H1 (cell line): ENCODE results near the gene ZNF302. TPM values are rescaled to one million over a fixed set of nuclear protein-coding genes. Genes with fewer than 3 reads are reported as not detected.

Experiments used
- CTCF ChIA-PET: fragments of 300-600 bp; sonication (Branson Sonifier 250); formaldehyde crosslinking; loops from one replicate; lab custom pipeline; 2021; ENCODE audit not compliant: partially characterized antibody; lab: Charles Lee
- POLR2A ChIA-PET: fragments of 300-600 bp; sonication (Branson Sonifier 250); formaldehyde crosslinking; loops from one replicate; lab custom pipeline; 2021; ENCODE audit warnings: inconsistent platforms; ENCODE audit not compliant: partially characterized antibody; lab: Charles Lee
- DNase-seq, 2 experiments: peaks; one replicate each; pipeline versions ENCODE4 v3.0.0 to v3.0.0-alpha.2; 2010 to 2022; ENCODE audit warnings: low spot score in 2 of 2, low read depth in 1 of 2, mixed read lengths in 1 of 2
- FAIRE-seq: peaks from 2 replicates; lab custom pipeline; 2011; peaks lifted over from hg19 to GRCh38; lab: Jason Lieb, UNC
- H2AFZ ChIP-seq: 2 replicates; pipeline ENCODE4 v1.8.1; 2012; ENCODE audit warnings: low read length, inconsistent platforms
- H2AK5ac ChIP-seq: 2 replicates; pipeline ENCODE4 v1.6.1; 2013; ENCODE audit warnings: low read depth, low read length
- H2BK120ac ChIP-seq: replicated peaks from 2 replicates; pipeline ENCODE3; 2013; ENCODE audit warnings: low read depth, low read length, inconsistent platforms
- H2BK12ac ChIP-seq: 2 replicates; pipeline ENCODE4 v1.6.1; 2013; ENCODE audit warnings: low read depth, low read length
- H2BK15ac ChIP-seq: 2 replicates; pipeline ENCODE4 v1.6.1; 2013; ENCODE audit warnings: low read length
- H2BK20ac ChIP-seq: 2 replicates; pipeline ENCODE4 v1.6.1; 2013; ENCODE audit warnings: low read length
- H2BK5ac ChIP-seq: 2 replicates; pipeline ENCODE4 v1.6.1; 2013; ENCODE audit warnings: low read depth, low read length
- H3K14ac ChIP-seq: 2 replicates; pipeline ENCODE4 v1.6.1; 2013; ENCODE audit warnings: inconsistent platforms; ENCODE audit not compliant: insufficient read length
- H3K18ac ChIP-seq: 2 replicates; pipeline ENCODE4 v1.6.1; 2013; ENCODE audit warnings: low read length; ENCODE audit errors: extremely low read depth
- H3K23ac ChIP-seq: 2 replicates; pipeline ENCODE4 v1.6.1; 2013; ENCODE audit warnings: inconsistent platforms; ENCODE audit not compliant: insufficient read length
- H3K23me2 ChIP-seq: 2 replicates; pipeline ENCODE4 v1.6.1; 2013; ENCODE audit warnings: low read depth, low read length
- H3K27ac ChIP-seq: 2 replicates; pipeline ENCODE4 v1.6.1; 2011; ENCODE audit warnings: low read depth, low read length, inconsistent platforms
- H3K27me3 ChIP-seq, 4 experiments: replicated peaks in 1 of 4; 1 replicate in 1 of 4; 2 replicates in 3 of 4; pipeline versions ENCODE4 v1.6.1 to v1.8.1; 2011 to 2013; ENCODE audit warnings: low read length in 3 of 4, mild to moderate bottlenecking in 3 of 4, inconsistent platforms in 2 of 4, mixed read lengths in 2 of 4, moderate library complexity in 1 of 4; ENCODE audit not compliant: control insufficient read depth in 3 of 4, insufficient read depth in 3 of 4; ENCODE audit errors: extremely low read depth in 1 of 4
- H3K36me3 ChIP-seq, 4 experiments: 2 replicates each; pipeline versions ENCODE4 v1.6.1 to v1.8.1; 2011 to 2013; ENCODE audit warnings: mild to moderate bottlenecking in 4 of 4, low read length in 3 of 4, moderate library complexity in 2 of 4, control low read depth in 1 of 4, inconsistent platforms in 1 of 4; ENCODE audit not compliant: insufficient read depth in 4 of 4, control insufficient read depth in 2 of 4
- H3K4ac ChIP-seq: replicated peaks from 2 replicates; pipeline ENCODE3; 2013; ENCODE audit warnings: low read length, low read depth, mixed read lengths, inconsistent platforms; ENCODE audit not compliant: insufficient read length
- H3K4me1 ChIP-seq, 4 experiments: replicated peaks in 1 of 4; 1 replicate in 1 of 4; 2 replicates in 3 of 4; pipeline versions ENCODE4 v1.6.1 to v1.8.1; 2011 to 2013; ENCODE audit warnings: low read length in 3 of 4, inconsistent platforms in 2 of 4, mixed read lengths in 1 of 4; ENCODE audit not compliant: insufficient read depth in 4 of 4, control insufficient read depth in 3 of 4
- H3K4me2 ChIP-seq, 2 experiments: 2 replicates each; pipeline versions ENCODE4 v1.6.1 to v1.8.1; 2011 to 2013; ENCODE audit warnings: low read depth in 2 of 2, low read length in 2 of 2, control low read depth in 1 of 2, inconsistent platforms in 1 of 2, mild to moderate bottlenecking in 1 of 2; ENCODE audit not compliant: insufficient read depth in 1 of 2
- H3K4me3 ChIP-seq, 4 experiments: fragments of 200-600, 300-600 bp in 1 of 4; sonication (generic), shearing (Covaris generic), sonication (Bioruptor Twin) in 1 of 4; 2 replicates each; pipeline versions ENCODE4 v1.5.1 to v1.8.1; 2011 to 2016; ENCODE audit warnings: low read length in 4 of 4, low read depth in 3 of 4, control low read depth in 2 of 4, inconsistent platforms in 2 of 4, mild to moderate bottlenecking in 2 of 4, mixed read lengths in 1 of 4, moderate library complexity in 1 of 4; ENCODE audit not compliant: insufficient read depth in 2 of 4; ENCODE audit errors: extremely low read depth in 1 of 4
- H3K56ac ChIP-seq: replicated peaks from 2 replicates; pipeline ENCODE3; 2013; ENCODE audit warnings: low read depth, mild to moderate bottlenecking, mixed read lengths, low read length, inconsistent platforms; ENCODE audit not compliant: insufficient read length
- H3K79me1 ChIP-seq: 2 replicates; pipeline ENCODE4 v1.6.1; 2013; ENCODE audit warnings: low read depth, low read length, control low read depth
- H3K79me2 ChIP-seq, 2 experiments: 2 replicates each; pipeline versions ENCODE4 v1.6.1 to v1.8.1; 2012 to 2013; ENCODE audit warnings: low read length in 2 of 2, mild to moderate bottlenecking in 2 of 2, inconsistent platforms in 1 of 2; ENCODE audit not compliant: insufficient read depth in 2 of 2, control insufficient read depth in 1 of 2
- H3K9ac ChIP-seq, 4 experiments: replicated peaks in 1 of 4; 1 replicate in 1 of 4; 2 replicates in 3 of 4; pipeline versions ENCODE4 v1.6.1 to v1.8.1; 2011 to 2013; ENCODE audit warnings: low read depth in 3 of 4, low read length in 3 of 4, control low read depth in 2 of 4, mild to moderate bottlenecking in 2 of 4, moderate library complexity in 2 of 4, inconsistent platforms in 1 of 4; ENCODE audit errors: extremely low read depth in 1 of 4
- H3K9me3 ChIP-seq, 2 experiments: 2 replicates each; pipeline versions ENCODE4 v1.6.1 to v1.8.1; 2012 to 2013; ENCODE audit warnings: mild to moderate bottlenecking in 2 of 2, moderate library complexity in 2 of 2, control low read depth in 1 of 2, inconsistent platforms in 1 of 2, low read depth in 1 of 2, low read length in 1 of 2, mixed read lengths in 1 of 2; ENCODE audit not compliant: insufficient read depth in 2 of 2
- H4K20me1 ChIP-seq, 2 experiments: replicated peaks in 1 of 2; 2 replicates each; pipeline versions ENCODE3 to v1.8.1; 2011 to 2013; ENCODE audit warnings: inconsistent platforms in 2 of 2, low read length in 2 of 2, mild to moderate bottlenecking in 1 of 2; ENCODE audit not compliant: insufficient read depth in 2 of 2, control insufficient read depth in 1 of 2
- H4K5ac ChIP-seq: 2 replicates; pipeline ENCODE4 v1.6.1; 2013; ENCODE audit warnings: low read length, low read depth, mixed read lengths, inconsistent platforms; ENCODE audit not compliant: insufficient read length
- H4K8ac ChIP-seq: 2 replicates; pipeline ENCODE4 v1.8.0; 2013; ENCODE audit warnings: mild to moderate bottlenecking, moderate library complexity, low read length, inconsistent platforms; ENCODE audit not compliant: insufficient read depth; ENCODE audit errors: extremely low read depth
- H4K91ac ChIP-seq: replicated peaks from 2 replicates; pipeline ENCODE3; 2013; ENCODE audit warnings: low read length, mixed read lengths, inconsistent platforms; ENCODE audit not compliant: insufficient read length
- CBX5 ChIP-seq: fragments of 300-800, 300-1000 bp; sonication (generic); IDR thresholded peaks from 2 replicates; pipeline ENCODE4 v1.7.1; 2016; ENCODE audit warnings: antibody characterized with exemption, low read length, low read depth
- EZH2 ChIP-seq: fragments of 200-600 bp; sonication (generic); IDR thresholded peaks from 2 replicates; pipeline ENCODE4 v1.7.1; 2012; ENCODE audit warnings: low read depth, mild to moderate bottlenecking, moderate library complexity, low read length, inconsistent platforms; ENCODE audit not compliant: severe bottlenecking
- GTF2F1 ChIP-seq: IDR thresholded peaks from 2 replicates; pipeline ENCODE4 v1.6.1; 2012; ENCODE audit warnings: low read depth, low read length, improper control_type of control experiment, borderline replicate concordance
- HDAC2 ChIP-seq, 2 experiments: fragments of 300-600 bp in 1 of 2; sonication (generic) in 1 of 2; IDR thresholded peaks; 2 replicates each; pipeline ENCODE4 v1.6.1; 2011 to 2012; ENCODE audit warnings: low read depth in 2 of 2, low read length in 2 of 2, mild to moderate bottlenecking in 2 of 2, moderate library complexity in 2 of 2, borderline replicate concordance in 1 of 2, inconsistent platforms in 1 of 2
- KDM1A ChIP-seq: fragments of 200-600, 300-600 bp; sonication (generic); IDR thresholded peaks from 2 replicates; pipeline ENCODE4 v1.7.1; 2016; ENCODE audit warnings: mild to moderate bottlenecking, low read length, borderline replicate concordance
- PHF8 ChIP-seq: fragments of 200-600 bp; sonication (generic); conservative IDR thresholded peaks from 2 replicates; pipeline ENCODE4 v1.7.1; 2012; ENCODE audit warnings: low read depth, mild to moderate bottlenecking, inconsistent platforms, low read length, moderate library complexity
- RBBP5 ChIP-seq: IDR thresholded peaks from 2 replicates; pipeline ENCODE4 v1.7.1; 2012; ENCODE audit warnings: low read depth, mild to moderate bottlenecking, inconsistent platforms, low read length, moderate library complexity, borderline replicate concordance
- SP4 ChIP-seq: IDR thresholded peaks from 2 replicates; pipeline ENCODE4 v1.6.1; 2012; ENCODE audit warnings: low read length, inconsistent platforms
- WGBS, 2 experiments: shearing (Covaris generic) in 1 of 2; methylation state at CpG; one replicate each; pipeline versions ENCODE4 v1.1.6 to v1.1.7; 2013 to 2015; ENCODE audit warnings: low lambda C conversion rate in 2 of 2, mixed read lengths in 2 of 2, inconsistent platforms in 1 of 2, low coverage in 1 of 2, missing lambda C conversion rate in 1 of 2; ENCODE audit not compliant: insufficient replicate concordance in 2 of 2, insufficient coverage in 1 of 2, insufficient read length in 1 of 2; ENCODE audit errors: extremely low coverage in 1 of 2, missing lambda C conversion rate in 1 of 2; 5-methylcytosine and 5-hydroxymethylcytosine counted together
- polyA plus RNA-seq, 7 experiments: library from polyadenylated mRNA; depleted of rRNA in 3 of 7; stranded (reverse) in 5 of 7; unstranded in 2 of 7; fragments of >200 nt in 5 of 7; fragments of 200-250 nt in 2 of 7; gene quantifications; 1 replicate in 5 of 7; 2 replicates in 1 of 7; 4 replicates in 1 of 7; pipeline versions ENCODE4 v1.2.1 to v1.2.3, GENCODE V29; 2011 to 2013; ENCODE audit warnings: missing spikeins in 2 of 7, mixed read lengths in 2 of 7
- total RNA-seq: library from RNA; stranded (reverse); fragmentation: NEBNext Ultra II Directional; extraction: Animal tissue kit (Norgen Biotek cat#: 25700); gene quantifications from 2 replicates; pipeline ENCODE4 v1.2.1, GENCODE V29; 2021
- TF ChIP-seq, protein P1 (sequence below): IDR thresholded peaks from 2 replicates; pipeline ENCODE4 v1.6.1; 2012; ENCODE audit warnings: low read length, inconsistent platforms

The ZNF302 gene
- total and polyA plus RNA-seq, 2 of the 8 experiments (the other 6 are each of a cell fraction or from before 2014, with no cell fraction given), result 9.1 to 20.4 TPM

DNA sequence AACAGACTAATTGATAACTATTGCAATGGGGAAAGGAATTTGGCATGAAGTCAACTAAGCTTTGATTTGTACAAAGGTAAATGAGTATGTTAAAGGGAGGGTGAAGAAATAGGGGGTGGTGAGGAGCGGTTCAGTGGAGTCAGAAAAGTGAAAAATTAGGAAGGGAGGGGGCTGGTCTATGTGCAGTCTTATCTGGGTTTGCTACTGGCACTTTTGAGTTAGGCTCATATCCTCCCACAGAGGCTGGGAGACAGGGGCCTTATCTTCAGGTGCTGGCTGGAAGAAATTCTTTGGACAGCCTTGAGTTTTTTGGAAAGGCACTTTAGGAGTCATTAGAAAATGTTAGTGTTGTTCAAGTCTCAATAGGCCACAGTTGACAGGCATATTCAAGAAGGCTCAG lies 11.1 kb downstream of the ZNF302 start:
- no peak overlapping the region for H3K14ac ChIP-seq
- H3K79me2 ChIP-seq, result no peaks in the 10 kb centered on the region
- no peak overlapping the region for H4K8ac ChIP-seq
- H3K79me1 ChIP-seq, result no peaks in the 10 kb centered on the region
- no peaks in the 10 kb centered on the region for H3K4me1 ChIP-seq
- H3K27me3 ChIP-seq, result peaks cover 0 to 2% (median 0%) of the 10 kb centered on the region in 4 experiments; a peak in 2 of 7 replicates
- H3K9ac ChIP-seq, result no peak overlapping the region
- WGBS, 2 experiments, result 71 to 100% methylated on average over 1 of the region's 1 CpG
- POLR2A ChIA-PET, result interaction anchor here (3.7 kb wide), 1 partner anchor 11 kb away, joined by 19 read pairs; the partner anchor contains the start of genes SCGB2B2 and ZNF302
- H4K91ac ChIP-seq, result no peak overlapping the region
- TF ChIP-seq GTF2F1, result no peak
- TF ChIP-seq RBBP5, result no peak
- TF ChIP-seq CBX5, result no peak
- no peak for TF ChIP-seq EZH2
- TF ChIP-seq KDM1A, result no peak
- no peak for TF ChIP-seq PHF8
- TF ChIP-seq, protein P1, sequence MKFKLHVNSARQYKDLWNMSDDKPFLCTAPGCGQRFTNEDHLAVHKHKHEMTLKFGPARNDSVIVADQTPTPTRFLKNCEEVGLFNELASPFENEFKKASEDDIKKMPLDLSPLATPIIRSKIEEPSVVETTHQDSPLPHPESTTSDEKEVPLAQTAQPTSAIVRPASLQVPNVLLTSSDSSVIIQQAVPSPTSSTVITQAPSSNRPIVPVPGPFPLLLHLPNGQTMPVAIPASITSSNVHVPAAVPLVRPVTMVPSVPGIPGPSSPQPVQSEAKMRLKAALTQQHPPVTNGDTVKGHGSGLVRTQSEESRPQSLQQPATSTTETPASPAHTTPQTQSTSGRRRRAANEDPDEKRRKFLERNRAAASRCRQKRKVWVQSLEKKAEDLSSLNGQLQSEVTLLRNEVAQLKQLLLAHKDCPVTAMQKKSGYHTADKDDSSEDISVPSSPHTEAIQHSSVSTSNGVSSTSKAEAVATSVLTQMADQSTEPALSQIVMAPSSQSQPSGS, result no peak
- no peak for TF ChIP-seq HDAC2 (IDR thresholded peaks at IDR 0.05; ENCODE audit: borderline replicate concordance in 1 of 2, low read depth in 2 of 2, low read length in 2 of 2)
- TF ChIP-seq SP4, result no peak
- H3K56ac ChIP-seq, result no peak overlapping the region
- H2AFZ ChIP-seq, result no peak overlapping the region
- DNase-seq (no peak), FAIRE-seq (no peak)
- no peak overlapping the region for H3K18ac ChIP-seq
- H3K23ac ChIP-seq, result no peak overlapping the region
- no peak overlapping the region for H2BK12ac ChIP-seq
- H2AK5ac ChIP-seq, result no peak overlapping the region
- H2BK5ac ChIP-seq, result no peak overlapping the region
- H4K20me1 ChIP-seq, result no peaks in the 10 kb centered on the region
- no peak overlapping the region for H2BK15ac ChIP-seq
- no peaks in the 10 kb centered on the region; the same call in 1 of the 2 replicates for H3K23me2 ChIP-seq
- no peak overlapping the region for H3K4me3 ChIP-seq
- H3K36me3 ChIP-seq, result peaks cover 0 to 21% (median 10%) of the 10 kb centered on the region in 4 experiments; a peak in 6 of 8 replicates
- H2BK120ac ChIP-seq, result no peak overlapping the region
- no peak overlapping the region for H3K4me2 ChIP-seq
- H2BK20ac ChIP-seq, result no peak overlapping the region
- no peak overlapping the region for H4K5ac ChIP-seq
- peaks cover 33 to 36% of the 10 kb centered on the region in 2 experiments for H3K9me3 ChIP-seq
- H3K27ac ChIP-seq, result no peak overlapping the region
- CTCF ChIA-PET, result interaction anchor here (1.2 kb wide), 1 partner anchor 23 kb away, joined by 3 read pairs; no protein-coding TSS in a partner anchor
- no peak overlapping the region for H3K4ac ChIP-seq
